BLaER1 treated with 17β-estradiol and CSF1 and Interleukin-3, amounts not matched to agents 10 nM and 100 nM (cell line): ENCODE results near the gene IL1RAPL2.
"Not testable (repeated sequence)": the region's sequence is repeated elsewhere in the genome, so short reads cannot be mapped to it uniquely, and the experiment has no call there.

Source experiments
- H3K27ac ChIP-seq, 11 experiments: shearing (Covaris generic); formaldehyde crosslinking; 2 replicates each; pipeline ENCODE4 v1.8.1; 2022
- H3K27me3 ChIP-seq, 11 experiments: shearing (Covaris generic); formaldehyde crosslinking; 2 replicates each; pipeline ENCODE4 v1.8.1; 2022
- H3K36me3 ChIP-seq, 11 experiments: shearing (Covaris generic); formaldehyde crosslinking; 2 replicates each; pipeline ENCODE4 v1.8.1; 2022
- H3K4me1 ChIP-seq, 10 experiments: shearing (Covaris generic); formaldehyde crosslinking; 2 replicates each; pipeline ENCODE4 v1.8.1; 2022
- H3K4me2 ChIP-seq, 11 experiments: shearing (Covaris generic); formaldehyde crosslinking; 2 replicates each; pipeline ENCODE4 v1.8.1; 2022
- H3K4me3 ChIP-seq, 10 experiments: shearing (Covaris generic); formaldehyde crosslinking; 2 replicates each; pipeline ENCODE4 v1.8.1; 2022
- H3K9ac ChIP-seq, 11 experiments: shearing (Covaris generic); formaldehyde crosslinking; 2 replicates each; pipeline ENCODE4 v1.8.1; 2022
- H3K9me3 ChIP-seq, 11 experiments: shearing (Covaris generic); formaldehyde crosslinking; replicated peaks in 1 of 11; 2 replicates each; pipeline ENCODE4 v1.8.1; 2022
- H4K20me1 ChIP-seq, 11 experiments: shearing (Covaris generic); formaldehyde crosslinking; 2 replicates each; pipeline ENCODE4 v1.8.1; 2022
- Cebpa-rat ChIP-seq, 11 experiments: shearing (Covaris generic); IDR thresholded peaks; 2 replicates each; pipeline ENCODE4 v1.8.1; 2022

Gene IL1RAPL2

GRCh38 chrX:105226499-105226898, 660.5 kb downstream of the IL1RAPL2 start:
- H3K36me3 ChIP-seq, result no peaks in the 10 kb centered on the region
- H3K9me3 ChIP-seq, result no peaks in the 10 kb centered on the region
- H3K27ac ChIP-seq, result no peak overlapping the region
- no peak overlapping the region for H3K4me3 ChIP-seq
- TF ChIP-seq Cebpa-rat (IDR thresholded peaks at IDR 0.05), result no peak
- H3K9ac ChIP-seq, result no peak overlapping the region
- H3K4me1 ChIP-seq, result peaks cover 0 to 10% (median 0%) of the 10 kb centered on the region in 10 experiments; a peak in 3 of 20 replicates
- H4K20me1 ChIP-seq, result no peaks in the 10 kb centered on the region
- peak overlapping the region in 5 of 11 experiments; percentile 4 to 49 (median 14); a peak in 4 of 22 replicates for H3K4me2 ChIP-seq
- H3K27me3 ChIP-seq, result no peaks in the 10 kb centered on the region

- TF ChIP-seq Cebpa-rat (IDR thresholded peaks at IDR 0.05), result no peak
- Histone ChIP-seq H3K4me1 (peaks cover 0 to 10% (median 0%) of the 10 kb centered on the region in 10 experiments; a peak in 3 of 20 replicates), H3K27ac (no peak overlapping the region), H3K9me3 (no peaks in the 10 kb centered on the region), H4K20me1 (no peaks in the 10 kb centered on the region), H3K27me3 (no peaks in the 10 kb centered on the region), H3K9ac (no peak overlapping the region), H3K36me3 (no peaks in the 10 kb centered on the region), H3K4me3 (no peak overlapping the region), H3K4me2 (no peak overlapping the region)
Measured at GRCh38 chrX:105228602-105229001, 662.6 kb downstream of the IL1RAPL2 start.

- Histone ChIP-seq H3K4me2 (no peak overlapping the region), H3K27me3 (no peaks in the 10 kb centered on the region), H3K4me1 (peaks cover 0 to 10% (median 0%) of the 10 kb centered on the region in 10 experiments; a peak in 3 of 20 replicates), H3K9ac (no peak overlapping the region), H3K9me3 (no peaks in the 10 kb centered on the region), H4K20me1 (no peaks in the 10 kb centered on the region), H3K36me3 (no peaks in the 10 kb centered on the region), H3K4me3 (no peak overlapping the region), H3K27ac (no peak overlapping the region)
- no peak for TF ChIP-seq Cebpa-rat (IDR thresholded peaks at IDR 0.05)
Measured at GRCh38 chrX:105229146-105229545, 663.1 kb downstream of the IL1RAPL2 start.

GRCh38 chrX:105237407-105237806, 671.4 kb downstream of the IL1RAPL2 start:
- H3K9ac ChIP-seq, H4K20me1 ChIP-seq, H3K36me3 ChIP-seq, H3K4me3 ChIP-seq, H3K4me1 ChIP-seq, H3K9me3 ChIP-seq, H3K27me3 ChIP-seq, H3K27ac ChIP-seq, H3K4me2 ChIP-seq: not testable (repeated sequence)

- H4K20me1 ChIP-seq, result no peaks in the 10 kb centered on the region
- TF ChIP-seq Cebpa-rat (IDR thresholded peaks at IDR 0.05), result no peak
- H3K9ac ChIP-seq, result no peak overlapping the region
Measured at GRCh38 chrX:105241056-105241455, 675.1 kb downstream of the IL1RAPL2 start.

GRCh38 chrX:105260291-105261043, 694.5 kb downstream of the IL1RAPL2 start:
- H3K36me3 ChIP-seq, result no peaks in the 10 kb centered on the region
- H3K4me3 ChIP-seq, result no peak overlapping the region
- H4K20me1 ChIP-seq, result no peaks in the 10 kb centered on the region
- no peaks in the 10 kb centered on the region for H3K27me3 ChIP-seq
- peaks cover 0 to 16% (median 0%) of the 10 kb centered on the region in 10 experiments; a peak in 6 of 20 replicates for H3K4me1 ChIP-seq
- H3K9me3 ChIP-seq, result 0 out of 22 replicates have a peak, but pooled peaks cover 0 to 5% (median 0%) of the 10 kb centered on the region in 11 experiments
- peak overlapping the region in 3 of 11 experiments; percentile 13 to 23 (median 16); a peak in 2 of 22 replicates for H3K4me2 ChIP-seq
- TF ChIP-seq Cebpa-rat (IDR thresholded peaks at IDR 0.05), result no peak
- H3K9ac ChIP-seq, result no peak overlapping the region
- no peak overlapping the region for H3K27ac ChIP-seq

More at GRCh38 chrX:105241056-105241455, 675.1 kb downstream of the IL1RAPL2 start:
- no peaks in the 10 kb centered on the region for H3K27me3 ChIP-seq
- H3K4me1 ChIP-seq, result no peaks in the 10 kb centered on the region
- no peak overlapping the region for H3K4me2 ChIP-seq
- H3K36me3 ChIP-seq, result no peaks in the 10 kb centered on the region
- no peak overlapping the region for H3K4me3 ChIP-seq
- no peaks in the 10 kb centered on the region for H3K9me3 ChIP-seq
- H3K27ac ChIP-seq, result no peak overlapping the region

- no peak for TF ChIP-seq Cebpa-rat (IDR thresholded peaks at IDR 0.05)
- Histone ChIP-seq H3K27me3 (no peaks in the 10 kb centered on the region), H3K4me2 (no peak overlapping the region), H4K20me1 (no peaks in the 10 kb centered on the region), H3K4me3 (no peak overlapping the region), H3K9ac (no peak overlapping the region), H3K36me3 (no peaks in the 10 kb centered on the region), H3K27ac (no peak overlapping the region), H3K9me3 (0 out of 22 replicates have a peak, but pooled peaks cover 0 to 5% (median 0%) of the 10 kb centered on the region in 11 experiments), H3K4me1 (peaks cover 0 to 16% (median 0%) of the 10 kb centered on the region in 10 experiments; a peak in 6 of 20 replicates)
Measured at GRCh38 chrX:105263171-105263570, 697.2 kb downstream of the IL1RAPL2 start.

- Histone ChIP-seq H3K27ac (no peak overlapping the region), H3K4me3 (no peak overlapping the region), H3K4me2 (no peak overlapping the region), H3K36me3 (no peaks in the 10 kb centered on the region), H3K27me3 (no peaks in the 10 kb centered on the region), H3K9ac (no peak overlapping the region), H4K20me1 (no peaks in the 10 kb centered on the region), H3K9me3 (0 out of 22 replicates have a peak, but pooled peaks cover 0 to 3% (median 0%) of the 10 kb centered on the region in 11 experiments), H3K4me1 (peaks cover 0 to 16% (median 0%) of the 10 kb centered on the region in 10 experiments; a peak in 6 of 20 replicates)
- no peak for TF ChIP-seq Cebpa-rat (IDR thresholded peaks at IDR 0.05)
Measured at GRCh38 chrX:105263801-105264200, 697.8 kb downstream of the IL1RAPL2 start.

- Histone ChIP-seq H3K27ac (no peak overlapping the region), H3K36me3 (no peaks in the 10 kb centered on the region), H3K4me2 (no peak overlapping the region), H3K4me1 (peaks cover 0 to 16% (median 0%) of the 10 kb centered on the region in 10 experiments; a peak in 6 of 20 replicates), H3K27me3 (no peaks in the 10 kb centered on the region), H4K20me1 (no peaks in the 10 kb centered on the region), H3K9me3 (no peaks in the 10 kb centered on the region), H3K9ac (no peak overlapping the region), H3K4me3 (no peak overlapping the region)
- TF ChIP-seq Cebpa-rat (IDR thresholded peaks at IDR 0.05), result no peak
Measured at GRCh38 chrX:105265093-105265492, 699.1 kb downstream of the IL1RAPL2 start.

GRCh38 chrX:105266456-105266855, 700.5 kb downstream of the IL1RAPL2 start:
- Histone ChIP-seq H3K4me2 (no peak overlapping the region), H3K27ac (no peak overlapping the region), H3K27me3 (no peaks in the 10 kb centered on the region), H3K4me1 (peaks cover 0 to 11% (median 0%) of the 10 kb centered on the region in 10 experiments; a peak in 6 of 20 replicates), H3K9ac (no peak overlapping the region), H3K9me3 (no peaks in the 10 kb centered on the region), H3K4me3 (no peak overlapping the region), H4K20me1 (no peaks in the 10 kb centered on the region), H3K36me3 (no peaks in the 10 kb centered on the region)
- TF ChIP-seq Cebpa-rat (IDR thresholded peaks at IDR 0.05), result no peak
